RKO (cell line): ENCODE measurements around the gene GRIK5.

Experiments
- DNase-seq: peaks from one replicate; pipeline ENCODE4 v3.0.0-alpha.2; 2016; ENCODE audit warnings: low spot score

Gene GRIK5

DNA sequence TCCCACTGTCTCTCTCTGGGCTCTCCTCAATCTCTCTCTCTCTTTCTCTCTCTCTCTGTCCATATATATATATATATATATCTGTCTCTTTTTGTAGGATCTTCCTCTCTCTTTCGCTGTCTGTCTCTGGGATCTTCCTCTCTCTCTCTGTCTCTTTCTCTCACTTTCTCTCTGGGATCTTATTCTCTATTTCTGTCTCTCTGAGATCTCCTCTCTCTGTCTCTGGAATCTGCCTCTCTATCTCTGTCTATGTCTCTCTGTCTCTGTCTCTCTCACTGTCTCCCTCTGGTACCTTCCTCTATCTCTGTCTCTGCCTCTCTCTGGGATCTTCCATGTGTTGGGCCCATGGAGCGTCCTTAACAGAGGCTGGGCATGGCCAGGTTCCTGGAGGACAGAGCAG, 79.4 kb downstream of the GRIK5 start:
- DNase-seq, result no peak

DNA sequence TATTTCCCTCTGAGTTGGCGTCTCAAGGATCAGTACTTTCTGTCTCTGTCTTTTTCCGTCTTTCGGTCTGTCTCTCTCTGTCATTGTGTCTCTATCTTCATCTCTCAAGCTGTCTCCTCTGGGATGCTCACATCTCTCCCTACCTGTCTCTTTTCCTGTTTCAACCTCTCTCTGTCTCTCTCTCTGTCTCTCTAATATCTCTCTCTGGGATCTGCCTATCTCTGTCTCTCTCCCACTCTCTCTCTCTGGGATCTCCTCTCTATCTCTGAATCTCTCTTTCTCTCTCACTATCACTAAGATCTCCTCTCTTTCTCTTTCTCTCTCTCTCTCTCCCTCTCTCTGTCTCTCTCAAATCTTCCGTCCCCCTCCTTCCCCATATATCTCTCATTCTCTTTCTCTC, 80.0 kb downstream of the GRIK5 start:
- DNase-seq, result no peak

DNA sequence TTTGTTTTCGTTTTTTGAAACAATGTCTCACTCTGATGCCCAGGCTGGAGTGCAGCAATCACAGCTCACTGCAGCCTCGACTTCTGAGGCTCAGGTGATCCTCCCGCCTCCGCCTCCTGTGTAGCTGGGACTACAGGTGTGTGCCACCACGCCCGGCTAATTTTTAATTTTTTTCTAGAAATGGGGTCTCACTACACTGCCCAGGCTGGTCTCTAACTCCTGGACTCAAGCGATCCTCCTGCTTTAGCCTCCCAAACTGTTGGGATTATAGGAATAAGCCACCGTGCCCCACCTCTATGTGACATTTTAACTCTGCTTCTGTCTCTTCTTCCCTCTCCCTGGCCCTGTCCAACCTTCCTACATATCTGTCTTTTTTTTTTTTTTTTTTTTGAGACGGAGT, 81.1 kb downstream of the GRIK5 start:
- DNase-seq, result no peak

- DNase-seq, result no peak
These were observed 82.7 kb downstream of the GRIK5 start for GRCh38 chr19:41987141-41987860.

- no peak for DNase-seq
These were observed 85.0 kb downstream of the GRIK5 start for GRCh38 chr19:41984961-41985360.

- DNase-seq, result no peak
These were observed 88.3 kb downstream of the GRIK5 start for GRCh38 chr19:41981724-41982123.

DNA sequence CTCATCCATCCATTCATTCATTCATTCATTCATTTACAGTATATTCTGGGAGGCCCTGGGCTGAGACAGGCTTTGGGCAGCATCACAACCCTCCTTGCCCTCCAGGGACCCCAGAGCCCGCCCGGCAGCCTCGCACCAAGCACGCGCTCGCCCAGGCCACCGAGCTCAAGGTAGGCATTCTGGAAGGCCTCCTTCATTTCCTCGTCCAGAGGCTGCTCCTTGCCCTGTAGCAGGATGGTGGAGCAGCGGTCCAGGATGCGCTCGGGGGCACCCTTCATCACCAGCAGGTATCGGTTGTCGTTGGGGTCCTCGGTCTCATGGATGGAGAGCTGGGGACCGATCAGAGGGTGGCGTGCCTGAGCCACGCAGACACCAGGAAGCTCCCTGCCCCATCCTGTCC, 91.5 kb downstream of the GRIK5 start:
- DNase-seq, result no peak

DNA sequence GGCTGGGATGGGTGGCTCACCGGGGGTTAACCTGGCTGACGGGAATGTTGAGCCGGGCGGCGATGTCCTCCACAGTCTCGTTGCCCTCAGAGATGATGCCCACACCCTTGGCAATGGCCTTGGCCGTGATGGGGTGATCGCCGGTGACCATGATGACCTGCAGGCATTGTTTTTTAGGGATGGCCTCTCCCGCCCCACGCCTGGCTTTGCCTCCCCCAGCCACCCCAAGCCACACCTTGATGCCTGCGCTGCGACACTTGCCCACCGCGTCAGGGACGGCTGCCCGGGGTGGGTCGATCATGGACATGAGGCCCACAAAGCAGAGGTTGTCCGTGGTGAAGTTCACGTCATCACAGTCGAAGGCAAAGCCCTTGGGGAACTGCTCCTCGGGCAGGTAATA, 92.1 kb downstream of the GRIK5 start:
- no peak for DNase-seq

- DNase-seq, result no peak
These were observed 95.4 kb downstream of the GRIK5 start for GRCh38 chr19:41974652-41975051.

DNA sequence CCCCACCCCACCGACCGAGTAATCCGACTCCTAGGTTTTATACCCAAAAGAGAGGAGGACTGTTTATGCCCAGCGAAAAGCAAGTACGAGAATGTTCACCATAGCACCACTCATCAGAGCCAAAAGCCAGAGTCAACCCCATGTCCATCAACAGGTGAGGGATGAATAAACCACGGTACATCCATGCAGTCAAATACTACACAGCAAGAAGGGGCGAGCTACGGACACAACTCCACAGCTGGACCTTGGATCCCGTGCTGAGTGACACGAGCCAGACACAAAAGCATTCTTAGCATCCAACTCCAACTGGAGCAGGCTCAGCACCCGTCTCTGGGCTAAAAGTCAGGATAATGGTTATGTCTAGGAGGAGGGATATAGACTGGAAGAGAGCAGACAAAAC, 98.6 kb downstream of the GRIK5 start:
- DNase-seq, result no peak

DNA sequence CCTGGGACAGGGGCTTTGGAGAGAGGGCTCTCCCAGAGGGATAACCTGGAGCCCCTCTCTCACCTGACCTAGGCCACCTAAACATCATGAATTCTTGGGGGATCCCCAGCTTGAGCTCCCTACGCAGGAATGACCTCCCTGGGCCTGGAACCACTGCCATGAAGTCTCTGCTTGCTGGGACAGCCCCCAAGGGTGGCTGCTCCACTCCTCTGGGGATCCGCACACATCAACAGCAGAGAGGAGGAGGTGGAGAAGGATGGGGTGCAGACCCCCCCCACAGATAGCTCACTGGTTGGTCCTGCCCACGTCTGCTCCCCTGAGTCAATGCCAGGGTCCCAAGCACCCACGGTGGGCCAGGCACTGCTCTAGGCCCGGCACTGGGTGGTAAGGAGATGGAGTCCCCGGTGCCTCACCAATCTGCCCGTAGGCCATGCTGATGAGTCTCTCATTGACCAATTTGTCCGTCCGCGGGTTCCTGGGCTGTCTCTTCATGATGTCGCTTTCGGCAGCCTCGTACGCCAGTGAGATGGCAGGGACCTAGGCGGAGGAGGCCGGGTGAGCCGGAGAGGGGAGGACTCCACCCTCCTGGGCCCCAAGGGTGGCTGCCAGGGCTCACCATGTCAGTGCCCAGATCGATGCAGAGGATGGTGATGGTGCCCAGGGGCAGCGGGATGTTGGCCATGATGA, 100.1 kb downstream of the GRIK5 start:
- no peak for DNase-seq

- DNase-seq, result no peak
These were observed 101.0 kb downstream of the GRIK5 start for GRCh38 chr19:41968751-41969595.

- DNase-seq, result no peak
These were observed 102.8 kb downstream of the GRIK5 start for GRCh38 chr19:41967054-41967783.

GRCh38 chr19:41965106-41965505, 104.9 kb downstream of the GRIK5 start:
- DNase-seq, result no peak

DNA sequence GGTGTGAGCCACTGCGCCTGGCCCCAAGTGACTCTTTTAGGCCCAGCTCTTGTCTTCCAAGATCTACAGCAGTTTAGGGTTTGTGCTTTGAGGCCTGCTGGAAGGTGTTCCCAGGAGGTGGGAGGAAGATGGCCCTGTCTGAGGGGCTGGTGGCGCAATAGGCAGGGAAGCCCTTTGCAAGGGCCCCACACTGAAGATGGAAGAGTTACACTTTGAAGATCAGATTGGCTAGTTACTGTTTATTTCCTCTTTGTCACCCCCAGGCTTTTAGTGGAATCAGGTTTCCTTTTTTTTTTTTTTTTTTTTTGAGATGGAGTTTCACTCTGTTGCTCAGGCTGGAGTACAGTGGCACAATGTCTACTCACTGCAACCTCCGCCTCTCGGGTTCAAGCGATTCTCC, 109.0 kb downstream of the GRIK5 start:
- no peak for DNase-seq

GRCh38 chr19:41959056-41960053, 110.7 kb downstream of the GRIK5 start, which contains the start of gene RABAC1:
Gene RABAC1 (minus strand): TSS chr19:41959321. CDS start chr19:41959292, 29 bp downstream.
- DNase-seq, result peak; percentile 96

DNA sequence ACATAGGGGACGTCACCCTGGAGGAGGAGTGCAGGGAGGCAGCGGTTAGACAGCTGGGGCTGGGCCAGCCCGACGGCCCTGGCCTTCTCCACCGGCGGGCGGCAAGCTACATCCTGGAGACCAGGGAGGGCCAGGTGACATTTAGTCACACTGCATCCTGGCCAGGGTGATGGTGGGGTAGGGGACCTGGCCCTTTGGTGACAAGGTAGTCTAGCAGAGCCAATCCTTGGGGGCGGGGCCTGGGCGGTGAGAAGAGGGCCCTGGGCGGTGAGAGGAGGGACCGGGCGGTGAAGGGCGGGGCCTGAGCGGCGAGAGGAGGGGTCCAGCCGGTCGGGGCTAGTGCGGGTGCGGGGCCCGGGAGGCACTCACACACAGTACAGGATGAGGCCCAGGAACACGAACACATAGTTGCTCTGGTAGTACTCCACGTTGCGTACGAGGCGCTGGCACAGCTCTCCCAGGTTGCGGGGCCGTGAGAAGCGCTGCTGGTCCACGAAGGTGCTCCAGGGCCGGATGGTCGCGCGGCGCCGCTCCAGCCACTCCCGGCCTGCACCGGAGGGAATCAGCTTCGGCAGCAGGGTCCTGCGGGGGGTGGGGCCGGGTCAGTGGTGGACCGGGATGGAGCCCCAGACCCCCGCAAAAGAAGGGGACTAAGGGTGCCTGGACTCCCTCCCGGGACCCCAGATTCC, 111.5 kb downstream of the GRIK5 start:
- peak; percentile 61 for DNase-seq

GRCh38 chr19:41957838-41958366, 112.1 kb downstream of the GRIK5 start:
- DNase-seq, result peak; percentile 90

- no peak for DNase-seq
These were observed 112.7 kb downstream of the GRIK5 start for GRCh38 chr19:41957161-41957837.
